NCI-H2227 treated with DMSO at 0.1 percent for 48 hours (cell line): ENCODE results near the gene FZR1.

ENCODE experiments used
- DNase-seq: peaks from one replicate; lab custom pipeline; 2025; lab: John Stamatoyannopoulos, UW

FZR1 gene

GRCh38 chr19:3505598-3506383 lies at the start of gene FZR1:
TSS of gene FZR1 (plus strand) at chr19:3506311. CDS start at chr19:3522990, 16,679 bp downstream.
- DNase-seq, result peak; percentile 84

- no peak for DNase-seq
These were observed 49.1 kb upstream of the FZR1 start for GRCh38 chr19:3456925-3457527.

GRCh38 chr19:3457528-3458228 lies 48.4 kb upstream of the FZR1 start:
- DNase-seq, result no peak

DNA sequence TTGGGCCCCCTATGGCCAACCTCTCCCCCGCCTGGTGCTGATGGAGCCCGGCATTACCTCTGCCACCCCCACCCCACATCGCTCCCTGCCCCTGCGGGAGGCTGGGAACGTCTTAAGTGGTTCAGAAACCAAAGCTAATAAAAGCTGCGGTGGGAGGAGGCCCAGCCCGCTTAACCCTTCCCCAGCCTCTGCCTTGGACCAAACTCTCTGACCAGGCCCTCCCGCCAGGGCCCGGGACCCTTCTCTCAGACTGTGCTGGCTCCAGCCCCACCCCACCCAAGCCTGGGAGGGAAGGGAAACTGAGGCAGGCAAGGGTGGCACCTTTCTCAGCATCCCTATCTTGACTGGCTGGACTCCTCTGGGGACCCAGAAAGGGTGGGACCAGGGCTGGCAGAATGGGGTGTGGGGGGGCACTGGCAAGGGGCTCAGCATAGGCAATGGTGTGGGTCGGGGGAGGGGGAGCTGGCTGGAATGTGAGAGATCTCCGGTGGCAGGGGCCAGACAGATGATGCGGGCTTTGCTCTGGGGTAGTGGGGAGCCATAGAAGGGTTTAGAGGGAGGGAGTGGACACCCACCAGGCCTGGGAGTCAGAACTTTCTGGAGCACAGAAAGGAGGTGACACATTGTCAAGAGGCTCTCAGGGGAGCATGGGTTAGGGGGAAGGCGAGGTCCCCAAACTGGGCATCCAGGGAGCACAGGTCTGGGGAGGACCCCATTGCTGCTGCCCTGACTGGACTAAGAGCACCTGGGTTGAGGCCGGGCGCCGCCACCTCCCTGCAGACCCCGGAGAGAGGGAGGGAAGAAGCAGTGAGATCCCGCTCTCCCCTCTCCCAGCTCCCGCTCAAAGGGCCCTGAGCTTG lies 47.7 kb upstream of the FZR1 start:
- DNase-seq, result no peak

GRCh38 chr19:3459089-3459881 lies 46.8 kb upstream of the FZR1 start:
- DNase-seq, result no peak

DNA sequence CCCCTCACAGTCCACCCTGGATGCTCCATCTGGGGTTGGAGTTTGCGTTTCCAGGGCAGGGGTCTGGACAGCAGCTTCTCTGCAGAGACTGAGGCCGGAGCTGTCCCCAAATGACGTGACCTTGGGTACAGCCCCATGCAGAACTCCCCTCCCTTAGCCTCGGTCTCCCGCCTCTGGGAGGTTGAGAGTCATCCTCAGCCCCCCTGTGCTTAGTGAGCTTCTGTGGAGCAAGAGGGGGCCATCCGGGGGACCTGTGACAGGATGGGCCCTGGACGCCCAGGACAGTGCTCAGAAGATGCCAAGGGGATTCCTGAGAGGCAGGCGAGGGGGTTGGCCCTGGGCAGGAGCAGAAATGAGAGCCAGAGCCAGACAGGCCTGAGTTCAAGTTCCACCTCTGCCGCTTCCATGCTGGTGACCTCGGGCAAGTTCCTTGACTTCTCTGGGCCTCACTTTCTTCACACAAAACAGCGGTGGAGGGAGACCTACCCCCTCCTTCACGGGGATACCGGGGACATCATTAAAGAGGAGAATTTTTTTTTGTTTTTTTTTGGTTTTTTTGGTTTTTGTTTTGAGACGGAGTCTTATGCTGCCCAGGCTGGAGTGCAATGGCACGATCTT lies 46.0 kb upstream of the FZR1 start:
- DNase-seq, result no peak

GRCh38 chr19:3462991-3463713 lies 43.0 kb upstream of the FZR1 start:
- DNase-seq, result no peak

GRCh38 chr19:3463714-3464586 lies 42.2 kb upstream of the FZR1 start:
- no peak for DNase-seq

DNA sequence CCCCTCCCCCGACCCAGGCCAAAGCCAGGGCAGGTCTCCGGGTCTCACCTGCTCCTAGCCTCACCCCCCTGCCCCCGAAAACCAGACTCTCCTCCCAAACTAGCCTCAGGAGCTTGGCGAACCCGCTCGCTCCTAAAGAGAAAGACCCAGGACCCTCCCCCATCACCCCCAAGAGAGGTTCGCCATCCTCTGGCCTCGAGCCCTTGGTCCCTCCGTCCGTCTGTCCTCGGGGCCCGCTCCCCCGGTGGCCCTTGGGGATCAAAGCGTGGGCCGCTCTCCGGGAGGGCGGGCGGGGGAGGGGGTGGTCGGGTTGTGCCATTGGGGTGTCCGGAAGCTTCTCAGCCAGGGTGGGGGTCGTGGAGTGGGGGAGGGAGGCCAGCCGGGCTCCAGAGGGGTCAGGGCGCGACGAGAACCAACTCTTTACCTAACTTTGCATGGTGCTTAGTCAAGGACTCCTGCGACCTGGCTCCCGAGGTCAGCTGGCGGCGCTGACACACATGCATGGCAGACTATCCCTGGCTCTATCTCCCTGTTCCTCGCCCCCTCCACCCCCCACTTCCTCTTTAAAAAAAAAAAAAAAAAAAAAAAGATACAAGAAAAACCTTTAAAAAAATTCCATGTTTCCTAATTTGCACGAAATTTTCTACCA lies 41.4 kb upstream of the FZR1 start:
- DNase-seq, result no peak

GRCh38 chr19:3465552-3465951 lies 40.6 kb upstream of the FZR1 start:
- no peak for DNase-seq

DNA sequence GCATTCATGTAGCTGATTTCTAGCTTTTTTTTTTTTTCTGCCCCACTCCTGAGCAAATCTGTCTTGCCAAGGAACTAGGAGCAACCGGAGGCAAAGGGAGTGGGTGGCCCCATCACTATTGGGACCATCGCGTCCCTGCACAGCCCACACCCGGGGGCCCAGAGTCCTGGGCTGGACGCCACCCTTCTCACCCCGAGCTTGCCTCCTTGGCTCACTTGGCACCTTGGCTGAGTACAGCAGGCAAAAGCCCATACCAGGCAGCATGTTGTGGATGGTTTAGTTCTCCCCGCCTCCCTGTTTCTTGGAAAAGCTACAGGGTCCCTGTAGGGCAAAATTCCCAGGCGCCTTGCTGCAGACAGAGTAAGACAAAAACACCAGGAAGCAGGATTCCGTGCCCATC lies 39.5 kb upstream of the FZR1 start:
- DNase-seq, result no peak

DNA sequence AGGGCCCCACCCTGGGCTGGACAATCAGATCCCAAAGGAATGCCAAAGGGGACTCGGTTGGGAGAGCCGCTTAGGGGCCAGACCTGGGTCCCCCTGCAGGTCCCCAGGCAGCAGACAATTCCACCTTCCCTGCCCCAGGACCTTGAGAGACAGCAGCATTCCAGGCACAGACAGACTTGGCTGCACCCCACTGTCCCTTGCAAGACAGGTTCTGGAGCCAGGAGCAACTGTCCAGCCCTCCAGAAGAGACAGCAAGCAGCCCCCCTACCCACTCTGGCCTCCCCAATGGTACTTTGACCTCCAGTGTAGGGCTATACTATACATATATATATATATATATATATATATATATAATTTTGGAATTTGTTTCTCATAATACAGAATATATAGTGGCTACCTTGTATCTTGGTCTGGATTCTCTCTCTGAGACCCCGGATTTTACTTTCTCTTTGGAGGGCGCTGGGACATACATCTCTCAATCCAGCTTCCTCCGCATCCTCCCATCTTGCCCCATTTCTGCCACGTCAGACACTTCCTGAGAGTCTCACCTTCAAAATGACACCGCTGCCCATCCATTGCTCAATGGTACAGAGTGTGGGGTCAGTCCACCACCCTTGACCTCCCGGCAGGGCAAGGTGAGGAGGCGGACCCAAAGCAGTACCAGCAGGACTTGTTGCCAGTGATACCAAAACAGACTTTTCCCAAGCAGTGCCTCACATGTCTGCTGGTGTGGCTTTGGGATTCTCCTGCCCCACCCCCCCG lies 38.5 kb upstream of the FZR1 start:
- no peak for DNase-seq

GRCh38 chr19:3468211-3468610 lies 37.9 kb upstream of the FZR1 start:
- DNase-seq, result no peak

DNA sequence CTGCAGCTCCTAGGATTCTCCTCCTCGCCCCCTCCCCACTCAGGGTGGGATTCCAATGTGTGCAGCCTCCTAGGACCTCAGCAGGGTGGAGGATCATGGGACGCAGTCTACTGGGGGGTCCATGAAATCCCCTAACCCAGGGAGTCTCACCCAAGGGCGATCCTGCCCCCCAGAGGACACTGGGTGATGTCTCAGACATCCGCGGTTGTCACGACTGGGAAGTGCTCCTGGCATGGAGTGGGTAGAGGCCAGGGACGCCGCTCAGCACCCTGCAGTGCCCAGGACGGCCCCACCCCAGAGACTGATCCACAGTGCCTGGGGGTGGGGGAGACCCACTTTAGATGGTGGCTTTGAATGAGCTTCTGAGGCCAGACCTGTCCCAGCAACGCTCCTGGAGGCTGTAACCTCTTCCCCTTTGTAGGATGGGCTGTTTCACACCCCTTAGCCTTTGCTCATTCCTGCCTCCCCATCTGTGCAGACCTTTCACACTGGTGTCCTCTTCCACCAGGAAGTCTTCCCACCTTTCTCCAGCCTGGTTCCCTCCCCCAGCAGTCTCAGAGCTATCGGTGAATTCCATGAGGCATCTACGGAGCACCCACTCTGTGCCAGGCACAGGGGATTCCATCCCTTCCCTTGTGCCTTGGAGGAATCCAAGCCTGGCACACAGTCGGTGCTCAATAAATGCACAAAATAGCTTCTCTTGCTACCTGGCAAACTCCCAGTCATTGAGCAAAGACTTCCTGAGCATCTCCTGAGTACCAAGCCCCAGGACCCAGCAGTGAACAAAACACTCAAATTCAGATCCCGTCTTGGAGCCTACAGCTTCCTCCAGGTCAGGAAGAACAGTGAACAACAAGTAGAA lies 36.2 kb upstream of the FZR1 start:
- DNase-seq, result no peak

DNA sequence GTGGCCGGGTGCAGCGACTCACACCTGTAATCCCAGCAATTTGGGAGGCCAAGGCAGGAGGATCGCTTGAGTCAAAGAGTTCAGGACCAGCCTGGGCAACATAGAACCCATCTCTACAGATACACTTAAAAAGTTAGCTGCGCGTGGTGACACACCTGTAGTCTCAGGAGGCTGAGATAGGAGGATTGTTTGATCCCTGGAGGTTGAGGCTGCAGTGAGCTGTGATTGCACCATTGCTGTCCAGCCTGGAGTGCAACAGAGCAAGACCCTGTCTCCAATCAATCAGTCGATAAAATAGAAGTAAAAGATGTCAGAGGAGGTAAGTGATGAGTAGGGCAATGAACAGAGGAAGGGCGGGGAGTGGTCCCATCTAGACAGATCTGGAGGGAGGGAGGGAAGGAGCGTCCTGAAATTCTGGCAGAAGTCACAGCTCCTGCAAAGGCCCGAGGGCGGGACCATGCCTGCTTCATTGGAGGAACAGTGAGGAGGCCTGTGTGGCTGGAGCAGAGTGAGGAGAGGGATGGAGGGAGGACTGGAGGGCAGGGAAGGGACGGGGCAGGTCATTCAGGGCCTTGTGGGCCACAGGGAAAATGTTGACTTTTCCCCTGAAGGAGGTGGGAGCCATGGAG lies 35.5 kb upstream of the FZR1 start:
- no peak for DNase-seq

GRCh38 chr19:3471954-3472655 lies 34.0 kb upstream of the FZR1 start:
- no peak for DNase-seq
